ENCODE results near the gene KPNA2.
"Not testable (repeated sequence)": the region's sequence is repeated elsewhere in the genome, so short reads cannot be mapped to it uniquely, and the experiment has no call there.

KPNA2 gene

GRCh38 chr17:68074279-68074678, 38.7 kb downstream of the KPNA2 start:
- H3K27ac ChIP-seq (replicated peaks): no peak overlapping the region
- H3K27me3 ChIP-seq (ENCODE audit: insufficient read depth, poor library complexity, severe bottlenecking): no peaks in the 10 kb centered on the region
- TF ChIP-seq, protein P1, sequence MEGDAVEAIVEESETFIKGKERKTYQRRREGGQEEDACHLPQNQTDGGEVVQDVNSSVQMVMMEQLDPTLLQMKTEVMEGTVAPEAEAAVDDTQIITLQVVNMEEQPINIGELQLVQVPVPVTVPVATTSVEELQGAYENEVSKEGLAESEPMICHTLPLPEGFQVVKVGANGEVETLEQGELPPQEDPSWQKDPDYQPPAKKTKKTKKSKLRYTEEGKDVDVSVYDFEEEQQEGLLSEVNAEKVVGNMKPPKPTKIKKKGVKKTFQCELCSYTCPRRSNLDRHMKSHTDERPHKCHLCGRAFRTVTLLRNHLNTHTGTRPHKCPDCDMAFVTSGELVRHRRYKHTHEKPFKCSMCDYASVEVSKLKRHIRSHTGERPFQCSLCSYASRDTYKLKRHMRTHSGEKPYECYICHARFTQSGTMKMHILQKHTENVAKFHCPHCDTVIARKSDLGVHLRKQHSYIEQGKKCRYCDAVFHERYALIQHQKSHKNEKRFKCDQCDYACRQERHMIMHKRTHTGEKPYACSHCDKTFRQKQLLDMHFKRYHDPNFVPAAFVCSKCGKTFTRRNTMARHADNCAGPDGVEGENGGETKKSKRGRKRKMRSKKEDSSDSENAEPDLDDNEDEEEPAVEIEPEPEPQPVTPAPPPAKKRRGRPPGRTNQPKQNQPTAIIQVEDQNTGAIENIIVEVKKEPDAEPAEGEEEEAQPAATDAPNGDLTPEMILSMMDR (IDR thresholded peaks at IDR 0.05; ENCODE audit: insufficient read depth, low read length): no peak
- no peak for TF ChIP-seq GABPA (IDR thresholded peaks at IDR 0.05; ENCODE audit: low read depth)
- no peak for TF ChIP-seq SPI1 (IDR thresholded peaks at IDR 0.05; ENCODE audit: borderline replicate concordance, low read depth)
- TF ChIP-seq POLR2AphosphoS5 (IDR thresholded peaks at IDR 0.05; ENCODE audit: low read depth): no peak
- TF ChIP-seq, protein P2, sequence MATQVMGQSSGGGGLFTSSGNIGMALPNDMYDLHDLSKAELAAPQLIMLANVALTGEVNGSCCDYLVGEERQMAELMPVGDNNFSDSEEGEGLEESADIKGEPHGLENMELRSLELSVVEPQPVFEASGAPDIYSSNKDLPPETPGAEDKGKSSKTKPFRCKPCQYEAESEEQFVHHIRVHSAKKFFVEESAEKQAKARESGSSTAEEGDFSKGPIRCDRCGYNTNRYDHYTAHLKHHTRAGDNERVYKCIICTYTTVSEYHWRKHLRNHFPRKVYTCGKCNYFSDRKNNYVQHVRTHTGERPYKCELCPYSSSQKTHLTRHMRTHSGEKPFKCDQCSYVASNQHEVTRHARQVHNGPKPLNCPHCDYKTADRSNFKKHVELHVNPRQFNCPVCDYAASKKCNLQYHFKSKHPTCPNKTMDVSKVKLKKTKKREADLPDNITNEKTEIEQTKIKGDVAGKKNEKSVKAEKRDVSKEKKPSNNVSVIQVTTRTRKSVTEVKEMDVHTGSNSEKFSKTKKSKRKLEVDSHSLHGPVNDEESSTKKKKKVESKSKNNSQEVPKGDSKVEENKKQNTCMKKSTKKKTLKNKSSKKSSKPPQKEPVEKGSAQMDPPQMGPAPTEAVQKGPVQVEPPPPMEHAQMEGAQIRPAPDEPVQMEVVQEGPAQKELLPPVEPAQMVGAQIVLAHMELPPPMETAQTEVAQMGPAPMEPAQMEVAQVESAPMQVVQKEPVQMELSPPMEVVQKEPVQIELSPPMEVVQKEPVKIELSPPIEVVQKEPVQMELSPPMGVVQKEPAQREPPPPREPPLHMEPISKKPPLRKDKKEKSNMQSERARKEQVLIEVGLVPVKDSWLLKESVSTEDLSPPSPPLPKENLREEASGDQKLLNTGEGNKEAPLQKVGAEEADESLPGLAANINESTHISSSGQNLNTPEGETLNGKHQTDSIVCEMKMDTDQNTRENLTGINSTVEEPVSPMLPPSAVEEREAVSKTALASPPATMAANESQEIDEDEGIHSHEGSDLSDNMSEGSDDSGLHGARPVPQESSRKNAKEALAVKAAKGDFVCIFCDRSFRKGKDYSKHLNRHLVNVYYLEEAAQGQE (IDR thresholded peaks at IDR 0.05; ENCODE audit: insufficient replicate concordance, low read depth): no peak
- H3K4me3 ChIP-seq (replicated peaks; ENCODE audit: insufficient read depth, low read length): no peak overlapping the region
- DNase-seq (ENCODE audit: low read depth in 1 of 2, low spot score in 1 of 2): no peak

DNA sequence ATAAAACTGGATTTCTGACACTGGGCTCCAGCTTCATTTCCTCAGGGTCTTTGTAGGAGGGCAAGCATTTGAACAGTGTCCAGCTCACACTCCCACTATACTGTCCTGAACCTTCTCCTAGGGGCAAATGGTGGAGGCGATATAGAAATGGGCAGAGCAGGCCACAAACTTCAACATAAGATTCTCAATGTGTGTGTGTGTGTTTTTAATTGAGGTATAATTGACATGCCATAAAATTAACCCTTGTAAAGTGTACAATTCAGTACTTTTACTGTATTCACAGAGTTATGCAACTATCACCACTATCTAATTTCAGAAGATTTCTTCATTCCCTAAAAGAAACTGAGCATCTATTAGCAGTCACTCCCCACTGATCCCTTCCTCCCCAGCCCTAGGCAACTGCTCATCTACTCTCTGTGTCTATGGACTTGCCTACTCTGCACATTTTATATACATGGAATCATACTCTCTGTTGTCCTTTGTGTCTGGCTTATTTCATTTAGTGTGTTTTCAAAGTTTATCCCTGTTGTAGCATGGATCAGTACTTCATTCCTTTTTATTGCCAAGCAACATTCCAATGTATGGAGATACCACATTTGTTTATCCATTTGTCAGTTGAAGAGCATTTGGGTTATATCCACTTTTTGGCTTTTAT, 40.5 kb downstream of the KPNA2 start:
- DNase-seq (ENCODE audit: low read depth in 1 of 2, low spot score in 1 of 2); H3K27ac ChIP-seq (replicated peaks); H3K27me3 ChIP-seq (ENCODE audit: insufficient read depth, poor library complexity, severe bottlenecking); H3K4me3 ChIP-seq (replicated peaks; ENCODE audit: insufficient read depth, low read length): not testable (repeated sequence)

GRCh38 chr17:68077498-68077897, 42.0 kb downstream of the KPNA2 start:
- not testable (repeated sequence) for H3K27ac ChIP-seq (replicated peaks); H3K27me3 ChIP-seq (ENCODE audit: insufficient read depth, poor library complexity, severe bottlenecking); DNase-seq (ENCODE audit: low read depth in 1 of 2, low spot score in 1 of 2); H3K4me3 ChIP-seq (replicated peaks; ENCODE audit: insufficient read depth, low read length)

- no peak overlapping the region for H3K27ac ChIP-seq (replicated peaks)
- no peak overlapping the region for H3K4me3 ChIP-seq (replicated peaks; ENCODE audit: insufficient read depth, low read length)
- no peaks in the 10 kb centered on the region for H3K27me3 ChIP-seq (ENCODE audit: insufficient read depth, poor library complexity, severe bottlenecking)
- DNase-seq (ENCODE audit: low read depth in 1 of 2, low spot score in 1 of 2): no peak
- no peak for TF ChIP-seq GABPA (IDR thresholded peaks at IDR 0.05; ENCODE audit: low read depth)
Observed at GRCh38 chr17:68080411-68081150, 45.0 kb downstream of the KPNA2 start.

DNA sequence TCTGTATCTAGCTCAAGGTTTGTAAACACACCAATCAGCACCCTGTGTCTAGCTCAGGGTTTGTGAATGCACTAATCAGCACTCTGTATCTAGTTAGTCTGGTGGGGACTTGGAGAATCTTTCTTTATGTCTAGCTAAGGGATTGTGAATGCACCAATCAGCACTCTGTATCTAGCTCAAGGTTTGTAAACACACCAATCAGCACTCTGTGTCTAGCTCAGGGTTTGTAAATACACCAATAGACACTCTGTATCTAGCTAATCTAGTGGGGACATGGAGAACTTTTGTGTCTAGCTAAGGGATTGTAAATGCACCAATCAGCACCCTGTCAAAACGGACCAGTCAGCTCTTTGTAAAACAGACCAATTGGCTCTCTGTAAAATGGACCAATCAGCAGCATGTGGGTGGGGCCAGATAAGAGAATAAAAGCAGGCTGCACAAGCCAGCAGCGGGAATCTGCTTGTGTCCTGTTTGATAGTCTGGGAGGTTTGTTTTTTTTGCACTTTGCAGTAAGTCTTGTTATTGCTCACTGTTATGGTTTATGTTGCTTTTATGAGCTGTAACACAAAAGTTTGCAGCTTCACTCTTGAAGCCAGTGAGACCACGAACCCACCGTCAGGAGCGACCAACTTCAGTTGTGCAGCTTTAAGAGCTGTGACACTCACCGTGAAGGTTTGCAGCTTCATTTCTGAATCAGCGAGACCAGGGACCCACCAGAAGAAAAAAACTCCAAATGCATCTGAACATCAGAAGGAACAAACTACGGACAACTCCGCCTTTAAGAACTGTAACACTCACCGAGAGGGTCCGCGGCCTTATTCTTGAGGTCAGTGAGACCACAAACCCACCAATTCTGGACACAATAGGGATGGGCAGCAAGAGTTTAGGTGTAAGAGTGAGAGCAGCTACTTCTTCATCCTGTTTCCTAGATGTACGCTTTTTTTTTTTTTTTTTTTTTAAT, 46.0 kb downstream of the KPNA2 start:
- DNase-seq (ENCODE audit: low read depth in 1 of 2, low spot score in 1 of 2); H3K4me3 ChIP-seq (replicated peaks; ENCODE audit: insufficient read depth, low read length); H3K27ac ChIP-seq (replicated peaks); H3K27me3 ChIP-seq (ENCODE audit: insufficient read depth, poor library complexity, severe bottlenecking): not testable (repeated sequence)

DNA sequence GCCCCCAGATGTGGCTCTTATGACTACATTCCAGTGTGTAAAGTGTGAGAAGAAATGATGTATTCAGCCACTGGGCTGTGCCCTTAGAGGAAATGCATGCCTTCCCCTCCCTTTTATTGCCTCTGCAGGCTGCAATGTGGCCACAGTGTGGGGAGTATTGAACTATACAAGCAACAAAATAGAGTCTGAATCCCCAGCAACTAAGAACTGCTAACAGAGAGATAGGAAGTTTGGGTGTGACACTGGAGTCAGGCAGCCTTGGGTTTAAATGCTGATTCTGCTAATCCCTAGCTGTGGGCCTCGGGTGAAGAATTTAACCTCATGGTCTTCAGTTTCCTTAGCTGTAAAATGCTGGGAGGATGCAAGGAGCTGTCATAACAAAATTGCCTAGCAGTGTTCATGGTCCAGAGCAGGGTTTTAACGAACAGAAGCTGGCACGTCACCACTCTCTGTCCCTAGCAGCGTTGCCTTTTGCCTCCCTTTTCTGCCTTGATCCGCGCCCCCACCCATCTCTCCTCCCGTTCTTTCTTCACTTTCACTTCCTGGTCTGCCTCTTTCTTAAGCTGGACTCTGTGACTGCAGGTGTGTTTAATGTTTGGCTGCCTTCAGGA, 50.3 kb downstream of the KPNA2 start:
- TF ChIP-seq SPI1 (IDR thresholded peaks at IDR 0.05; ENCODE audit: borderline replicate concordance, low read depth): 0 out of 2 replicates have a peak, but pooled peaks have one; percentile 21
- TF ChIP-seq, protein P1 (IDR thresholded peaks at IDR 0.05; ENCODE audit: insufficient read depth, low read length): no peak
- H3K27ac ChIP-seq (replicated peaks): peak overlapping the region; percentile 81
- DNase-seq (ENCODE audit: low read depth in 1 of 2, low spot score in 1 of 2): peak; percentile 50 to 54
- H3K27me3 ChIP-seq (ENCODE audit: insufficient read depth, poor library complexity, severe bottlenecking): no peaks in the 10 kb centered on the region
- no peak overlapping the region for H3K4me3 ChIP-seq (replicated peaks; ENCODE audit: insufficient read depth, low read length)

- H3K27ac ChIP-seq (replicated peaks): peak overlapping the region; percentile 81
- DNase-seq (ENCODE audit: low read depth in 1 of 2, low spot score in 1 of 2): peak in 1 of 2 experiments; percentile 3
- not testable (repeated sequence) for H3K27me3 ChIP-seq (ENCODE audit: insufficient read depth, poor library complexity, severe bottlenecking); H3K4me3 ChIP-seq (replicated peaks; ENCODE audit: insufficient read depth, low read length)
Observed at GRCh38 chr17:68086666-68087065, 51.1 kb downstream of the KPNA2 start.

GRCh38 chr17:68087131-68087623, 51.6 kb downstream of the KPNA2 start:
- H3K4me3 ChIP-seq (replicated peaks; ENCODE audit: insufficient read depth, low read length); H3K27me3 ChIP-seq (ENCODE audit: insufficient read depth, poor library complexity, severe bottlenecking): not testable (repeated sequence)
- peak overlapping the region; percentile 81 for H3K27ac ChIP-seq (replicated peaks)
- peak in 1 of 2 experiments; percentile 58 for DNase-seq (ENCODE audit: low read depth in 1 of 2, low spot score in 1 of 2)

Measured in HL-60 (cell line).